GM19372 (cell line): ENCODE measurements around the gene CERKL.

Experiments used
- ATAC-seq: cut with Tn5 transposase; IDR thresholded peaks from one replicate; pipeline ENCODE4 v1.9.1; 2021; ENCODE audit warnings: mild to moderate bottlenecking, low read depth, moderate library complexity; ENCODE audit not compliant: unreplicated experiment

CERKL gene

GRCh38 chr2:181679544-181679979 lies 22.7 kb upstream of the CERKL start:
- no peak for ATAC-seq

- ATAC-seq, result no peak
Observed at GRCh38 chr2:181678861-181679543, 22.1 kb upstream of the CERKL start.

- no peak for ATAC-seq
Observed at GRCh38 chr2:181677912-181678586, 21.1 kb upstream of the CERKL start.

GRCh38 chr2:181675254-181675653 lies 18.3 kb upstream of the CERKL start:
- ATAC-seq, result no peak

GRCh38 chr2:181674461-181674860 lies 17.6 kb upstream of the CERKL start:
- ATAC-seq, result no peak

- peak; percentile 27 for ATAC-seq
Observed at GRCh38 chr2:181673173-181673572, 16.3 kb upstream of the CERKL start.

- ATAC-seq, result peak; percentile 71
Observed at GRCh38 chr2:181672255-181673008, 15.5 kb upstream of the CERKL start.

GRCh38 chr2:181670632-181671031 lies 13.7 kb upstream of the CERKL start:
- no peak for ATAC-seq

- no peak for ATAC-seq
Observed at GRCh38 chr2:181667234-181667633, 10.3 kb upstream of the CERKL start.

- ATAC-seq, result no peak
Observed at GRCh38 chr2:181662287-181662686, 5.4 kb upstream of the CERKL start.

GRCh38 chr2:181660181-181660580 lies 3.3 kb upstream of the CERKL start:
- ATAC-seq, result no peak

GRCh38 chr2:181658444-181658843 lies 1.5 kb upstream of the CERKL start:
- no peak for ATAC-seq

GRCh38 chr2:181657379-181657778 lies 474 bp upstream of the CERKL start:
- ATAC-seq, result no peak

GRCh38 chr2:181655519-181655918 lies 1.4 kb downstream of the CERKL start:
- ATAC-seq, result no peak

GRCh38 chr2:181649436-181649979 lies 7.4 kb downstream of the CERKL start:
- ATAC-seq, result no peak

- peak; percentile 46 for ATAC-seq
Observed at GRCh38 chr2:181648478-181649155, 8.3 kb downstream of the CERKL start.

- ATAC-seq, result peak; percentile 58
Observed at GRCh38 chr2:181646415-181646987, 10.4 kb downstream of the CERKL start.

GRCh38 chr2:181643151-181643550 lies 13.8 kb downstream of the CERKL start:
- ATAC-seq, result no peak

GRCh38 chr2:181642086-181642485 lies 14.8 kb downstream of the CERKL start:
- ATAC-seq, result no peak

- ATAC-seq, result no peak
Observed at GRCh38 chr2:181639686-181640085, 17.2 kb downstream of the CERKL start.
